ENCODE measurements around the gene KRTAP1-3.
"Not testable (repeated sequence)": the region's sequence is repeated elsewhere in the genome, so short reads cannot be mapped to it uniquely, and the experiment has no call there.

KRTAP1-3 gene
- 0 reads per million in 2 donors for total RNA-seq

GRCh38 chr17:41034346-41034935, at the start of gene KRTAP1-3:
Gene KRTAP1-3 (minus strand): TSS chr17:41034874. CDS start chr17:41034821, 53 bp downstream.
- not testable (repeated sequence) for DNase-seq

DNA sequence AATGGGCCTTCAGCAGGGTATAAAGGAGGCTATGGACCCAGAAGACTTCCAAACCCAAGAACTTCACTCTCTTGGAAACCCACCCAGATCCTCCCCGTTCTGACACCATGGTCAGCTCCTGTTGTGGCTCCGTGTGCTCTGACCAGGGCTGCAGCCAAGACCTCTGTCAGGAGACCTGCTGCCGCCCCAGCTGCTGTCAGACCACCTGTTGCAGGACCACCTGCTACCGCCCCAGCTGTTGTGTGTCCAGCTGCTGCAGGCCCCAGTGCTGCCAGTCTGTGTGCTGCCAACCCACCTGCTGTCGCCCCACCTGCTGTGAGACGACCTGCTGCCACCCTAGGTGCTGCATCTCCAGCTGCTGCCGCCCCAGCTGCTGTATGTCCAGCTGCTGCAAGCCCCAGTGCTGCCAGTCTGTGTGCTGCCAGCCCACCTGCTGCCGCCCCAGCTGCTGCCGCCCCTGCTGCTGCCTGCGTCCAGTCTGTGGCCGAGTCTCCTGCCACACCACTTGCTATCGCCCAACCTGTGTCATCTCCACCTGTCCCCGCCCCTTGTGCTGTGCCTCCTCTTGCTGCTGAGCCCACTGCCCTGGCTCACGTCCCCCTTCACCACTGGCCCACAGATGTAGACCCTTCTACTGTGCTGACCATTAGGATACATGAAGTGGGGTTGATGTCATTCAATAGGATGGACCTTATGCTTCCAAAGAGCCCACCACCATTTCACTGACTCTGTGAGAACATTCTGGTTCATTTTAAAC, 49.6 kb upstream of the KRTAP1-3 start, which contains the start of gene KRTAP4-7:
Gene KRTAP4-7 (plus strand): TSS at position 51 of the 757 bp plus-strand sequence. CDS start 57 bp downstream, at position 108.
- not testable (repeated sequence) for DNase-seq

- DNase-seq, result not testable (repeated sequence)
Measured at GRCh38 chr17:41083427-41083826, 48.8 kb upstream of the KRTAP1-3 start.

DNA sequence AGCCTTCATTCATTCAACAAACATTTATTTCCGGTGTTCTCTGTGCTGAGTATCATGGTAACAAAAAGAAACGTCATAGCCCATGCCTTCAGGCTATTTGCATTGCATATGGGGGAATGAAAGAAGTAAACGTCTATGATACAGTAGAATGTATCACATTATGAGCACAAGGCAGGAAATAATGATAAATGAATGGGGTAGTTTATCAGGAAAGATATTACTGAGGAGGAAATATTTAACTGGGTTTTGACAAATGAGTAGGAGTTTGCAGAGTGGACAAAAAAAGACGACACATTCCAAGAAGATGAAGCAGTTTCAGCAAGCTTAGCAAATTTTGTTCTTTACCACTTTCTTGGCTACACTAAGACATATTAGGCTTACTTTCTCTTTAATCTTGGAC, 48.0 kb upstream of the KRTAP1-3 start:
- no peak for DNase-seq

GRCh38 chr17:41076788-41077187, 42.1 kb upstream of the KRTAP1-3 start:
- no peak for DNase-seq

DNA sequence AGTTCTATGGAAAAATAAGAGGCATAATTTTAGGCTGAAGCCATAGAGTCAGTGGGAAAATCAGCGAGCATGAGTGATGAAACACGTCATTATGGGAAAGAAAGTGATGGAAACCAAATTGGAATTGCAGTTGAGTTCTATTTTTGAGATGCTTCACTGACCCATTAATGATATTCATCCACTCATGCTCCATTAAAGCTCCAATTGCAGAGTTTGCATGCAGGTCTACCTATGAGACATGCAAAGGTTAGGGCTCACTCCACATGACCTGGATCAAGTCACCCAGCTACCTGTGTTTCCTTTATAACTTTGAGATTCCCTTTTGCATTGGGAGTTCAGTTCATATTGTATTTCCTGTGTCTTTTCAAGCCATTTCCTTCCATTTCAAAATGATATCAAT, 39.0 kb upstream of the KRTAP1-3 start:
- no peak for DNase-seq

DNA sequence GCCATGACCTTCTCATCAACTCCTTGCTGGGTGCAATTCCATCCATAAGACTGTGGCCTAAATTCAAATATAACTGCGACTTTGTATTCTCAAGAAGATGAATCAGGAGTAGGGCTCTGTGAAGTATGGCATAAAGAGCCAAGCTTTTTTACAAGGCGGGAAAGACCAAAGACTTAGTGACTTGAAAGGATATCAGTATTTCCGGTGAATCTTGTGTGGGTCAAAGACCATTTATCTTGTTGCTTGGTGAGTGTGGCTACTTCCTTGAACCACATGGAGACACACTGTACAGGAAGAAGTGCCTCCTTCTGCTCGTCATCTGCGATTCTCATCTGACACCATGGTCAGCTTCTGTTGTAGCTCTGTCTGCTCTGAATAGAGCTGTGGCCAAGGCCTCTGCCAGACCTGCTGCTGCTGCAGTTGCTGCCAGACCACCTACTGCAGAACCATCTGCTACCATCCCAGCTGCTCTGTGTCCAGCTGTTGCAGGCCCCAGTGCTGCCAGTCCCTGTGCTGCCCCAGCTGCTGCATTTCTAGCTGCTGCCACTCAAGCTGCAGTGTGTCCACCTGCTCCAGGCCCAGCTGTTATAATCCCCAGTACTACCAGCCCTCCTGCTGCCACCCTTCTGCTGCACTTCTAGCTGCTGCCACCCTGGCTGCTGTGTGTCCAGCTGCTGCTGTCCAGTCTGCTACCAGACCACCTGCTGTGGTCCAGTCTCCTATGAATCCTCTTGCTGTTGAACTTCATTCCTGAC, 37.1 kb upstream of the KRTAP1-3 start:
- DNase-seq, result no peak

DNA sequence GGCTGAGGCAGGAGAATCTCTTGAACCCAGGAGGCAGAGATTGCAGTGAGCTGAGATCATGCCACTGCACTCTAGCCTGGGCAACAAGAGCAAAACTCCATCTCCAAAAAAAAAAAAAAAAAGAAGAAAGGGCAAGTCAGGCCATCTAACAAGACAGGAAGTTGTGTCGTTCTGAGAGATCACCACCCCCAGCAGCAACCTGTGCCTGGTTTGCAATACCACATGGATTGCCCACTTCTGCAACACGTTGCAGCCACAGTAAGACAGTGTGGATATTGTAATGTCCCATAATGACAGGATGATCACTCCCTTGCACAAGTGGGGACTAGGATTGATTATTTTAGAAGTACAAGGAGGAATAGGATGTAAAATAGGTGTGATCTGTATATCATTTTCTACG, 34.4 kb upstream of the KRTAP1-3 start:
- no peak for DNase-seq

- no peak for DNase-seq
Measured at GRCh38 chr17:41067281-41067680, 32.6 kb upstream of the KRTAP1-3 start.

- no peak for DNase-seq
Measured at GRCh38 chr17:41065829-41066624, 31.4 kb upstream of the KRTAP1-3 start, which contains the start of gene KRTAP2-4. Gene KRTAP2-4 (minus strand): TSS chr17:41065879. CDS start chr17:41065845, 34 bp downstream.

- DNase-seq, result not testable (repeated sequence)
Measured at GRCh38 chr17:41065016-41065689, 30.5 kb upstream of the KRTAP1-3 start.

DNA sequence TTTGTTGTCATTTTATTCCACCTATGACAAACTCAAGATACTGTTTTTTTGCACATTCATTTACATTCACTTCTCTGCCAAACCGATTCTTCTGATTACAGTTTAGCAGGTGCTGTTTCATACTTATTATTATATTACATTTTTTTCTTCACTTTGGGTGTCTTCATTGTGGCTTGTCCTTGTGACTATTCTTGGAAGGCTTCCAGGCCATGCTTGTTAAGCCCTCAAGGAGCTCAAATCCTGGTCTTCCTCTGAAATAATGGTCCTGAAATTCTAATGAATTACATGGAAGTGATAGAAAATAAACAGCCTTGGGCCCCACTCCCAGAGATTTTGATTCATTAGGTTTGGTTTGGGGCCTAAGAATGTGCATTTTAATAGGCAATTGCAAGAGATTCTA, 29.6 kb upstream of the KRTAP1-3 start:
- DNase-seq, result no peak

DNA sequence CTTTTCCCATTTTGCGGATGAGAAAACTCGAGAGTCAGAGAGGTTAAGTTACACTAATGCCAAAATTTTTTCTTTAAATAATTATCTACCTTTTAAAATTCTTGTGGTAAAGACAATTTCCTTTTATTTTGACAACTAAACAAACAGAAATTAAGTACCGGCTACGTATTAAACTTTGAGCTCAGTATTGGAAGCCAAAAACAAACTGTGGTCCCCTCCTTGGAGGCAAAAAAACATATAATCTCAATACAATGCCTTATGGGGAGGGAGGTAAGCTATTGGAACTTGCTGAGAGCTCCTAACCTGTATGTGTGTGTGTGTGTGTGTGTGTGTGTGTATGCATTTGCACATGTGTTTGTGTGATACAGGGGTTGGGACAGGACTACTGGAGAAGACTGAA, 28.8 kb upstream of the KRTAP1-3 start:
- no peak for DNase-seq

DNA sequence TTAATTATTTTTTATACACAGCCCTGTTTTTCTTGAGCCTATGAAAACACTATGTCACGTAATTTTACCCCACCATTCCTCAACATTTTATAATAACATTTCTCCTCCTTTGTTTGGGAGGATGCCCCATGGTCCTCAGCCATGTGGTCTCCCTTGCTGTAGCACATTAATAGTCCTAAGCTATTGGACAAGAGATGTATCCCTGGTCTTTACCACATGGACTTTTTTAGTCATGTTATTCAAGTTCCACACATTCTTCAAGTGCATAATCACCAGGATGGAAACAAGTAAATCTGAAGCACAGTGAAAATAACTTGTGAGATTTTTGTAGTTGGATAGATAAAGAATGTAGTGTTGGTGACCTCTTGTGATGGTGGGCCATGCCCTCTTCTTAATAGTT, 27.3 kb upstream of the KRTAP1-3 start:
- no peak for DNase-seq

- no peak for DNase-seq
Measured at GRCh38 chr17:41060052-41060604, 25.5 kb upstream of the KRTAP1-3 start, which contains the start of gene KRTAP2-3. Gene KRTAP2-3 (minus strand): TSS chr17:41060114. CDS start chr17:41060050, 64 bp downstream.

- not testable (repeated sequence) for DNase-seq
Measured at GRCh38 chr17:41059276-41060051, 24.8 kb upstream of the KRTAP1-3 start.

GRCh38 chr17:41058741-41059140, 24.1 kb upstream of the KRTAP1-3 start:
- no peak for DNase-seq

GRCh38 chr17:41057547-41057946, 22.9 kb upstream of the KRTAP1-3 start:
- no peak for DNase-seq

DNA sequence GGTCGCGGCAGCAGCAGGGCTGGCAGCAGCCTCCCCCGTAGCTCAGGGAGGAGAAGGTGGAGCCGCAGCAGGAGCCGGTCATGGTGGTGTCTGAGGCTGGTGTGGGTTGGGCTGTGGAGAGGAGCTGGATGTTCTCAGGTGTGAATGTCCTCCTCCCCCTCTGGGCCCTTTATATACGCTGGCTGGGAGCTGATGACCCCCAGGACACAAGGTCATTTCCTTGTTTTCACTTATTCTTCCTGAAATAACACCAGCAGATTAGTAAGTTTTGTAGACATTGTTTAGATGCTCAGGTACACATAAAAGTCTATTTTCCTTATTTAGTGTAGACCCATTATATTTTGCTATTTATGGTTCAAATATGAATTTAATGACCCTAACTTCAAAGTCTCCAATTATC, 20.5 kb upstream of the KRTAP1-3 start, which contains the start of gene KRTAP2-2:
Gene KRTAP2-2 (minus strand): TSS at position 101 of the 400 bp plus-strand sequence. CDS start 19 bp downstream, at position 82.
- not testable (repeated sequence) for DNase-seq

DNA sequence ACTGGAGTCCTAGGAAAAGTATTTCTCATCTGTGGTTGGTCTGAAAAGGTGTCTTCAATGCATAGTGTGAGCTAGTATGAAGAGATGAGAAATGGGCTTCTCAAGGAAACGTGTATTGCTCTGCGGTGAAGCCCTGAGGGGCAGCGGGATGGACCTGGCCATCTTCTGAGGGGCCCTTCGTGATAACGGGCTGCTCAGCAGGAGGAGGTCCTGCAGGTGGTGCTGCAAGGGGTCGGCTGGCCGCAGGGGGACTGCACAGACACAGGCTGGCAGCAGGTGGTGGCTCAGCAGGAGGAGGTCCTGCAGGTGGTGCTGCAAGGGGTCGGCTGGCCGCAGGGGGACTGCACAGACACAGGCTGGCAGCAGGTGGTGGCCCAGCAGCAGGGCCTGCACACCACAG, 19.9 kb upstream of the KRTAP1-3 start:
- DNase-seq, result not testable (repeated sequence)
